Measurements from ENCODE around the gene TRAK1.

DNA sequence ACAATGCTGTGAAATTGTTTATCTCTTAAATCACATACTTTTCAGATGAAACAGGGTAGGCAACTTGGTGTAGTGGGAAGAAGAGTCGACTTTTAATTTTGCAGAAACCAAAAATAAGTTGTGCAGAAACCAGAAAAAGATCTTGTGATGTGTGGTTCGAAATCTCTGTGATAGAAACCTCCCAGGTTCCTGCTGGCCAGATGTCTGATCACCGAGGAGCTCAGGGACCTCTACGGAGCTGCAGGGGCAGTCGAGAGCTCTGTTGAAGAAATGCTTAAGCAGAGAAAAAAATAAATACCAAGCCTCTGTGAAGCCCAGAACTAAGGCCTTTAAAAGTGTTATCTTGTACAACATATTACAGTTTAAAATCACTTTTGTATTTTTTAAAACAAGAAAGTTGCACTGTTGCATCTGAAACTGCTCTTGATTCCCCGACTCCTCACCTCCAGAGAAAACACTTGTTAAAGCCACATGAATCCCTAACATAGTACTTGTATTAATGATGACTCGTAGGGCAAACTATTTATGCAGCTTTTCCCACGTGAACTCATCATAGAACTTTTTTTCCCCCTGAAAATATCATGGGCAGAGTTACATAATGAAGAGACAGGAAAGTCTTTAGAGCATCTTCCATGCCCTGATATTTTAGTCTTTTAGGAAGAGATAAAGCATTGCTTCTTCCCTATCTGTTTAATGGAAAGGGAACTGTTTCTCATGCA lies 123.6 kb downstream of the TRAK1 start:
- no peak for TF ChIP-seq CTCF (optimal IDR thresholded peaks at IDR 0.05 in 1 of 3, IDR thresholded peaks at IDR 0.05 in 1 of 3, conservative IDR thresholded peaks at IDR 0.05 in 1 of 3; ENCODE audit: extremely low read depth in 1 of 3, insufficient read depth in 2 of 3, low read length in 3 of 3)
- no peak for TF ChIP-seq EZH2 (IDR thresholded peaks at IDR 0.05; ENCODE audit: low read length)
